ENCODE measurements around the gene APBB3.

The APBB3 gene

DNA sequence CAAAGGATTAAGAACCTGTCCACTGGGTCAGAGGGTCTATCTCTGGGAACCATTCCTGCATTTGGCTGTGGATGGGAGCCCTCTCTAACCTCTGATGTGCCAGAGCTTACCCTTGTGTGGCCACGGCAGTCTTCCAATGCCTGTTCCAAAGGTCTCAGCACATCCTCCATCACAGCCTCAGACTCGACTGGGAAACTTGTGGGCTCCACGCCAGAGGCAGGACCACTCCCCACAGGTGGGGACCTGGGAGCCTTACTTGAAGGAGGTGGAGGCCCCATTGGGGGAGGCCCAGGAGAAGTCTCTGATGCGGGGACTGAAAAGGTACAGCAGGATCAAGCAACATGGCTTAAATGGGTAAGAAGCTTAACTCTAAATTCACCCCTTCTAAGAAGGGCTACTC is 12.5 kb downstream of the APBB3 start:
- DNase-seq (ENCODE audit: low read depth in 1 of 2, low spot score in 1 of 2): no peak
- Histone ChIP-seq H3K27me3 (ENCODE audit: insufficient read depth, poor library complexity, severe bottlenecking) (no peaks in the 10 kb centered on the region), H3K27ac (replicated peaks) (no peak overlapping the region), H3K4me3 (replicated peaks; ENCODE audit: insufficient read depth, low read length) (no peak overlapping the region)
- no peak for TF ChIP-seq SPI1 (IDR thresholded peaks at IDR 0.05; ENCODE audit: borderline replicate concordance, low read depth)
- TF ChIP-seq POLR2AphosphoS5 (IDR thresholded peaks at IDR 0.05; ENCODE audit: low read depth): no peak
- no peak for TF ChIP-seq CTCF (IDR thresholded peaks at IDR 0.05; ENCODE audit: insufficient read depth, low read length)
- TF ChIP-seq REST (IDR thresholded peaks at IDR 0.05; ENCODE audit: insufficient replicate concordance, low read depth): no peak
- no peak for TF ChIP-seq GABPA (IDR thresholded peaks at IDR 0.05; ENCODE audit: low read depth)

GRCh38 chr5:140550147-140551079 is 14.0 kb downstream of the APBB3 start:
- no peak for DNase-seq (ENCODE audit: low read depth in 1 of 2, low spot score in 1 of 2)
- TF ChIP-seq GABPA (IDR thresholded peaks at IDR 0.05; ENCODE audit: low read depth): no peak
- no peak for TF ChIP-seq CTCF (IDR thresholded peaks at IDR 0.05; ENCODE audit: insufficient read depth, low read length)
- no peak for TF ChIP-seq SPI1 (IDR thresholded peaks at IDR 0.05; ENCODE audit: borderline replicate concordance, low read depth)
- no peak for TF ChIP-seq REST (IDR thresholded peaks at IDR 0.05; ENCODE audit: insufficient replicate concordance, low read depth)
- TF ChIP-seq POLR2AphosphoS5 (IDR thresholded peaks at IDR 0.05; ENCODE audit: low read depth): no peak; the same call in none of the 2 replicates
- Histone ChIP-seq H3K4me3 (replicated peaks; ENCODE audit: insufficient read depth, low read length) (no peak overlapping the region), H3K27me3 (ENCODE audit: insufficient read depth, poor library complexity, severe bottlenecking) (no peaks in the 10 kb centered on the region), H3K27ac (replicated peaks) (no peak overlapping the region)

DNA sequence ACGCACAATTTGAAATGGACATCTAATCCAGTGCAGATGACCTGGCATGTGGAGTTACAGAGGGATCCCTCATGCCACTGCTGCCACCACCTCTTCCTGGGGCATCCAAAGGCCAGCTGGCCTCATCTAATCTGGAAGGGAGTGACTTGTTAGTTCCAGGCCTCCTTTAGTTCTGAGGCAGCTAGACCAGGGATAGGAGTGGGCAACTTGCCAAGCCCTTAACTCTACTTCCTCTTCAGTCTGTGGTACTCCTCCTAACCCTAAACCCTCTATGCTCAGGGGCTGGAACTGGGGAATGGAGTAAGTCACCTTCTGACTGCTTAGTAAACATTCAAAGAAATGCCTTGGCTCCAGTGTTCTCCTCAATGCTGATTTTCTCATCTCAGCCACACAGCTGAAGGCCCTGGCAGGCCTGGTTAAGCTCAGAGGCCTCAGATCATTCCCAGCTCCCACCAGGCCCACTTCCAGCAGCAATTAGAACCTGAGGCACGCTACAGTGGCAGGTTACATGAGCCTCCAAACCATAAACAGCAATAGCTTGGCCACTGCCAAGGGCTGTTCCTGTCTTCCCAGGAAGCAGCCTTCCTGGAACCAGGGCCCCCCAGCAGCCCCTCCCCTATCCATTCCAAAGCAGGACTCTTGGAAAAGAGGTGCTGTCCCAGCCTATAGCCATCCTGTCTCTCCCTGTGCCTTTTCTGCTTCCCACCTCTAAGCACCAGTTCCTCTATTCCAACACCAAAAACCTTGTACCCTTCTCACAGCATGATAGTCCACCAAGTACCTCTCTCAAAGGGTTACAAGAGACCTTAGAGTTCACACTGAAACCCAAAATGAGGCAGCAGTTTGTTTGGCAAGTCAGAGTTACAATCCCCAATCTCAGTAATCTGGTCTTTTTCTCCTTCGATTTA is 14.9 kb downstream of the APBB3 start:
- peak; percentile 88 to 93 for DNase-seq (ENCODE audit: low read depth in 1 of 2, low spot score in 1 of 2)
- Histone ChIP-seq H3K4me3 (replicated peaks; ENCODE audit: insufficient read depth, low read length) (no peak overlapping the region), H3K27me3 (ENCODE audit: insufficient read depth, poor library complexity, severe bottlenecking) (no peaks in the 10 kb centered on the region), H3K27ac (replicated peaks) (peak overlapping the region; percentile 92; the same call in 1 of the 2 replicates)
- TF ChIP-seq SPI1 (IDR thresholded peaks at IDR 0.05; ENCODE audit: borderline replicate concordance, low read depth): peak; percentile 60; the same call in 1 of the 2 replicates
- TF ChIP-seq GABPA (IDR thresholded peaks at IDR 0.05; ENCODE audit: low read depth): no peak
- TF ChIP-seq POLR2AphosphoS5 (IDR thresholded peaks at IDR 0.05; ENCODE audit: low read depth): 0 out of 2 replicates have a peak, but pooled peaks have one; percentile 20
